Karpas-422 (cell line): ENCODE results near the gene MTHFD1. TPM values are rescaled to one million over a fixed set of nuclear protein-coding genes. Genes with fewer than 3 reads are reported as not detected.

Experiments used
- DNase-seq: peaks from one replicate; pipeline ENCODE4 v3.0.0-alpha.2; 2015
- H2AFZ ChIP-seq: fragments of 200-600 bp; sonication (generic); 2 replicates; pipeline ENCODE4 v1.6.1; 2014; ENCODE audit warnings: antibody characterized with exemption, low read length, mixed read lengths
- H3K27ac ChIP-seq: fragments of 200-600 bp; sonication (generic); 2 replicates; pipeline ENCODE4 v1.5.1; 2014; ENCODE audit warnings: mild to moderate bottlenecking, low read length, moderate library complexity
- H3K27me3 ChIP-seq: fragments of 200-600 bp; sonication (generic); 2 replicates; pipeline ENCODE4 v1.6.1; 2014; ENCODE audit warnings: low read length, mixed read lengths
- H3K36me3 ChIP-seq: fragments of 200-600 bp; sonication (generic); 2 replicates; pipeline ENCODE4 v1.6.1; 2014; ENCODE audit warnings: low read length, mixed read lengths; ENCODE audit not compliant: insufficient read depth
- H3K4me1 ChIP-seq: fragments of 200-600 bp; sonication (generic); 2 replicates; pipeline ENCODE4 v1.6.1; 2014; ENCODE audit warnings: mild to moderate bottlenecking, low read length, mixed read lengths
- H3K4me2 ChIP-seq: fragments of 200-600 bp; sonication (generic); 2 replicates; pipeline ENCODE4 v1.6.1; 2014; ENCODE audit warnings: low read length, low read depth, mild to moderate bottlenecking; ENCODE audit not compliant: poor library complexity, severe bottlenecking
- H3K4me3 ChIP-seq: fragments of 200-600 bp; sonication (generic); 2 replicates; pipeline ENCODE4 v1.5.1; 2014; ENCODE audit warnings: mild to moderate bottlenecking, antibody characterized with exemption, low read length, mixed read lengths
- H3K79me2 ChIP-seq: fragments of 200-600 bp; sonication (generic); 2 replicates; pipeline ENCODE4 v1.6.1; 2014; ENCODE audit warnings: mild to moderate bottlenecking, low read length, mixed read lengths
- H3K9ac ChIP-seq: fragments of 200-600 bp; sonication (generic); 2 replicates; pipeline ENCODE4 v1.6.0; 2014; ENCODE audit warnings: low read length
- H3K9me2 ChIP-seq: fragments of 200-600 bp; sonication (generic), shearing (Covaris generic); replicated peaks from 2 replicates; pipeline ENCODE4 v1.6.0; 2014; ENCODE audit warnings: mild to moderate bottlenecking, low read length, moderate library complexity; ENCODE audit not compliant: insufficient read depth
- H3K9me3 ChIP-seq: fragments of 300-700, 200-600 bp; sonication (generic); 2 replicates; pipeline ENCODE4 v1.6.1; 2014; ENCODE audit warnings: low read length, mixed read lengths
- H4K20me1 ChIP-seq: fragments of 200-600 bp; sonication (generic); 2 replicates; pipeline ENCODE4 v1.6.1; 2014; ENCODE audit warnings: mild to moderate bottlenecking, antibody characterized with exemption, low read length, low read depth; ENCODE audit not compliant: insufficient read depth
- total RNA-seq: library from RNA; depleted of rRNA; stranded (reverse); fragments of >200 nt; shearing (Covaris generic); gene quantifications from 2 replicates; pipeline ENCODE4 v1.2.3, GENCODE V29; 2014; ENCODE audit warnings: low replicate concordance

The MTHFD1 gene
- total RNA-seq, 1 experiment from 2014 or later = 59.7 TPM

- peak within 1 kb of the TSS; percentile 70 for H3K9ac ChIP-seq
Observed at GRCh38 chr14:64465191-64465822, 77.2 kb downstream of the MTHFD1 start, which contains the start of gene AKAP5. Gene AKAP5 (plus strand): TSS chr14:64465499. CDS start chr14:64468395, 2,896 bp downstream.

GRCh38 chr14:64465831-64466554, 77.8 kb downstream of the MTHFD1 start:
- Histone ChIP-seq H2AFZ (no peak overlapping the region), H3K27me3 (no peaks in the 10 kb centered on the region), H3K36me3 (peaks cover 11% of the 10 kb centered on the region), H3K9ac (peak overlapping the region; percentile 70), H3K4me1 (peaks cover 48% of the 10 kb centered on the region), H3K4me3 (peak overlapping the region; percentile 72), H3K79me2 (no peaks in the 10 kb centered on the region), H4K20me1 (peaks cover 31% of the 10 kb centered on the region), H3K27ac (no peak overlapping the region), H3K4me2 (peak overlapping the region; percentile 99), H3K9me3 (no peaks in the 10 kb centered on the region), H3K9me2 (no peaks in the 10 kb centered on the region)
- no peak for DNase-seq

More at GRCh38 chr14:64465191-64465822, 77.2 kb downstream of the MTHFD1 start, which contains the start of gene AKAP5:
- H3K4me3 ChIP-seq = peak within 1 kb of the TSS; percentile 72
- 0 out of 2 replicates have a peak within 1 kb of the TSS, but pooled peaks have one; percentile 32 for H2AFZ ChIP-seq
- no peaks in the 10 kb centered on the region for H3K9me2 ChIP-seq
- H3K36me3 ChIP-seq = peaks cover 13% of the 10 kb centered on the region
- H3K4me2 ChIP-seq = peak within 1 kb of the TSS; percentile 99
- H3K4me1 ChIP-seq = peaks cover 48% of the 10 kb centered on the region
- no peak within 1 kb of the TSS for H3K27ac ChIP-seq
- H3K27me3 ChIP-seq = no peaks in the 10 kb centered on the region
- H3K9me3 ChIP-seq = no peaks in the 10 kb centered on the region
- peaks cover 31% of the 10 kb centered on the region for H4K20me1 ChIP-seq
- DNase-seq = peak; percentile 81
- H3K79me2 ChIP-seq = no peaks in the 10 kb centered on the region

- Histone ChIP-seq H3K9me3 (no peaks in the 10 kb centered on the region), H2AFZ (no peak overlapping the region), H3K9ac (no peak overlapping the region), H3K79me2 (no peaks in the 10 kb centered on the region), H3K4me1 (peaks cover 54% of the 10 kb centered on the region), H3K36me3 (peaks cover 6% of the 10 kb centered on the region), H4K20me1 (peaks cover 31% of the 10 kb centered on the region), H3K27ac (no peak overlapping the region), H3K4me3 (no peak overlapping the region), H3K4me2 (no peak overlapping the region), H3K9me2 (no peaks in the 10 kb centered on the region), H3K27me3 (no peaks in the 10 kb centered on the region)
- no peak for DNase-seq
Observed at GRCh38 chr14:64467101-64467500, 78.9 kb downstream of the MTHFD1 start.

GRCh38 chr14:64467566-64467965, 79.4 kb downstream of the MTHFD1 start:
- Histone ChIP-seq H4K20me1 (peaks cover 31% of the 10 kb centered on the region), H3K27ac (no peak overlapping the region), H3K4me3 (no peak overlapping the region), H3K4me1 (peaks cover 54% of the 10 kb centered on the region), H2AFZ (no peak overlapping the region), H3K9ac (no peak overlapping the region), H3K9me3 (no peaks in the 10 kb centered on the region), H3K4me2 (no peak overlapping the region), H3K9me2 (no peaks in the 10 kb centered on the region), H3K36me3 (peaks cover 4% of the 10 kb centered on the region), H3K79me2 (no peaks in the 10 kb centered on the region), H3K27me3 (no peaks in the 10 kb centered on the region)
- DNase-seq = no peak

GRCh38 chr14:64468451-64468850, 80.3 kb downstream of the MTHFD1 start:
- H3K27ac ChIP-seq = no peak overlapping the region
- no peak overlapping the region for H3K4me3 ChIP-seq
- H3K27me3 ChIP-seq = no peaks in the 10 kb centered on the region
- H4K20me1 ChIP-seq = peaks cover 31% of the 10 kb centered on the region
- H2AFZ ChIP-seq = no peak overlapping the region
- no peaks in the 10 kb centered on the region for H3K9me3 ChIP-seq
- no peaks in the 10 kb centered on the region for H3K36me3 ChIP-seq
- H3K79me2 ChIP-seq = no peaks in the 10 kb centered on the region
- no peaks in the 10 kb centered on the region for H3K9me2 ChIP-seq
- no peak overlapping the region for H3K9ac ChIP-seq
- DNase-seq = no peak
- H3K4me2 ChIP-seq = no peak overlapping the region
- H3K4me1 ChIP-seq = peaks cover 46% of the 10 kb centered on the region

GRCh38 chr14:64474041-64474440, 85.9 kb downstream of the MTHFD1 start:
- H3K4me1 ChIP-seq = peaks cover 12% of the 10 kb centered on the region
- no peaks in the 10 kb centered on the region for H3K79me2 ChIP-seq
- DNase-seq = no peak
- no peak overlapping the region for H3K27ac ChIP-seq
- H3K36me3 ChIP-seq = peaks cover 3% of the 10 kb centered on the region; the same call in 1 of the 2 replicates
- H4K20me1 ChIP-seq = peaks cover 8% of the 10 kb centered on the region; the same call in 1 of the 2 replicates
- H2AFZ ChIP-seq = no peak overlapping the region
- H3K9me3 ChIP-seq = no peaks in the 10 kb centered on the region
- H3K4me3 ChIP-seq = no peak overlapping the region
- H3K9me2 ChIP-seq = no peaks in the 10 kb centered on the region
- no peaks in the 10 kb centered on the region for H3K27me3 ChIP-seq
- no peak overlapping the region for H3K4me2 ChIP-seq
- H3K9ac ChIP-seq = no peak overlapping the region

- H2AFZ ChIP-seq = no peak overlapping the region
- peaks cover 3% of the 10 kb centered on the region; the same call in 1 of the 2 replicates for H3K36me3 ChIP-seq
- peaks cover 1% of the 10 kb centered on the region; the same call in 1 of the 2 replicates for H4K20me1 ChIP-seq
- H3K4me3 ChIP-seq = no peak overlapping the region
- no peaks in the 10 kb centered on the region for H3K9me3 ChIP-seq
- H3K27me3 ChIP-seq = no peaks in the 10 kb centered on the region
- no peak for DNase-seq
- H3K4me2 ChIP-seq = no peak overlapping the region
- no peak overlapping the region for H3K27ac ChIP-seq
- no peaks in the 10 kb centered on the region for H3K79me2 ChIP-seq
- peaks cover 12% of the 10 kb centered on the region for H3K4me1 ChIP-seq
- H3K9ac ChIP-seq = no peak overlapping the region
- H3K9me2 ChIP-seq = no peaks in the 10 kb centered on the region
Observed at GRCh38 chr14:64474698-64475097, 86.5 kb downstream of the MTHFD1 start.

GRCh38 chr14:64475585-64476273, 87.6 kb downstream of the MTHFD1 start:
- Histone ChIP-seq H3K36me3 (peaks cover 3% of the 10 kb centered on the region; the same call in 1 of the 2 replicates), H4K20me1 (no peaks in the 10 kb centered on the region), H3K9ac (no peak overlapping the region), H3K27ac (no peak overlapping the region), H3K27me3 (no peaks in the 10 kb centered on the region), H2AFZ (no peak overlapping the region), H3K4me2 (no peak overlapping the region), H3K9me2 (no peaks in the 10 kb centered on the region), H3K9me3 (no peaks in the 10 kb centered on the region), H3K4me3 (no peak overlapping the region), H3K79me2 (no peaks in the 10 kb centered on the region), H3K4me1 (peaks cover 12% of the 10 kb centered on the region)
- DNase-seq = no peak
